Vagina (tissue), 2 donors: Measurements from ENCODE around the gene ERP27.

Experiments
- CTCF ChIP-seq, 3 experiments: fragments of 450-650 bp in 2 of 3; fragments of 200-600 bp in 1 of 3; sonication (generic) in 1 of 3; IDR thresholded peaks; one replicate each; pipeline ENCODE4 v1.5.1; 2017 to 2019; ENCODE audit warnings: antibody characterized with exemption in 3 of 3, mild to moderate bottlenecking in 2 of 3, moderate library complexity in 2 of 3
- POLR2A ChIP-seq, 2 donors: fragments of 450-650 bp; IDR thresholded peaks; one replicate each; pipeline ENCODE4 v1.6.1; 2017; ENCODE audit warnings: antibody characterized with exemption in 2 of 2, mild to moderate bottlenecking in 2 of 2, moderate library complexity in 2 of 2
- POLR2AphosphoS5 ChIP-seq, 2 donors: sonication (generic); formaldehyde crosslinking; IDR thresholded peaks; one replicate each; pipeline ENCODE4 v1.9.0; 2017; ENCODE audit warnings: antibody characterized with exemption in 2 of 2, mild to moderate bottlenecking in 2 of 2, low read depth in 1 of 2; ENCODE audit not compliant: insufficient read depth in 1 of 2

GRCh38 chr12:14919455-14919854 is 18.9 kb downstream of the ERP27 start:
- no peak for TF ChIP-seq CTCF (IDR thresholded peaks at IDR 0.05)
- TF ChIP-seq POLR2AphosphoS5 (IDR thresholded peaks at IDR 0.05; ENCODE audit: insufficient read depth in 1 of 2, low read depth in 1 of 2) = no peak
- no peak for TF ChIP-seq POLR2A (IDR thresholded peaks at IDR 0.05)
